ENCODE measurements around the gene CELF2.

CELF2 gene

DNA sequence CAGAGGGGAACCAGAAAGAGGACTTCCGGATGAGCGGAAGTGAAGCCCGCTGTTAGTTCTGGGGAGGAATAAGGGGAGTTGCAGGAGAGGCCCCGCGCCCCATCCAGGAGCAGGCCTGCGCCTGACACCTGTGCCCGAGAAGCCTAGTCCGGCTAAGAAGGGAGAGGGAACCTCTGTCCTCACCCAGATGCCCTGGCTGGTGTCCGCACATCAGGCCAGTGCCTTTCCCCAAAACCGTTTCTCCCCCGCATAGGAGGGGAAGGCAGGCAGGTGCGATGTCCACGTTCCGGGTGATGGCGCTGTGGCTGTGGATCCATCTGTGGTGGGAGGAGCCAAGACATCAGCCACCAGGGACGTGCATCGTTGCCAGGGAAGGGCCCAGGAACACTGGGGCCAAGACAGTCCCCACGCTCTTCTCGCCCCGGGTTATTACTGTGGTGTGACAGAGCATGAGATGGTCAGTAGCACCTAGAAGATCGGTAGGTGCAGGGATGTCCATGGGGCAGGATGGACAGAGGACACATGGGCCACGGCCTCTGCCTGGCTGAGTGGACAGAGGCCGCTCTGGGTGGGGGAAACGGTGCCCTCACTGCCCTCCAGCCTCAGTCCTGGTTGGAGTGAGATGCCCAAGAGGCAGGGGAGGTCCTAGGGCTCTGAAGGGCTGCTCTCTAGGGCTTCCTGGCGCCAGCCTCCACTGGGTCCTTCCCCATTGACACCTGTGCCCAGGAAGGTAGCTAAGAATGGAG lies 262.7 kb downstream of the CELF2 start:
- CTCF ChIA-PET: interaction anchor here (0.7 kb wide), 1 partner anchor 385 kb away, joined by 3 read pairs; no protein-coding TSS in a partner anchor
- Histone ChIP-seq H3K9me3 (ENCODE audit: control insufficient read depth, insufficient read depth, low read depth, low read length) (no peaks in the 10 kb centered on the region), H3K4me3 (ENCODE audit: low read depth, low read length) (no peak overlapping the region), H3K4me1 (ENCODE audit: control insufficient read depth, insufficient read depth, low read length) (no peaks in the 10 kb centered on the region), H3K36me3 (ENCODE audit: control insufficient read depth in 2 of 2, insufficient read depth in 1 of 2, low read length in 2 of 2) (peaks cover 0 to 22% of the 10 kb centered on the region in 2 experiments; a peak in 2 of 3 replicates), H3K27ac (ENCODE audit: extremely low read depth, low read depth, low read length) (no peak overlapping the region)
- TF ChIP-seq KLF9 (tag by site-specific recombination; IDR thresholded peaks at IDR 0.05; ENCODE audit: low read depth) (no peak), ZNF404 (tag by site-specific recombination; IDR thresholded peaks at IDR 0.05) (no peak), ZNF350 (tag by site-specific recombination; IDR thresholded peaks at IDR 0.05) (no peak), PRDM1 (tag by site-specific recombination; IDR thresholded peaks at IDR 0.05) (no peak)
- POLR2A ChIA-PET: no interaction called here

DNA sequence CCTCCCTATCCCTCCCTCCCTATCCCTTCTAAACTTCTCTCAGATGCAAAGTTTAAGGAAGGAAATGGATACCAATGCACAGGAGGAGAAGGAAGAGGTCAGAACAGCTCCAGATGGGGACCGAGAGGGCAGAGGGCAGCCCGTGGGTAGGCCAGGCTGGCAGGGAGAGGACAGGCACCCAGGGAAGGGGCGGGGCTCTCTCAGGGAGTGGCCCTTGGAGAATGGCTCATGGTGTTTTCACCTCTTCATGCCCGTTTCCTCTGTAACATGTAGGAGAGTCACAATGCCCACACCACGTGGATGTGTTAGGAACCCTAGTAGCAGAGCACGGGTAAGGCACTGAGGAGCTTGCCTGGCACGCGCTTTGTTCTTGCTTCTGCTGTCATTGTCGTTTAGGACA lies 264.5 kb downstream of the CELF2 start:
- CTCF ChIA-PET: interaction anchor here (0.6 kb wide), 1 partner anchor 749 kb away, joined by 3 read pairs; no protein-coding TSS in a partner anchor
- Histone ChIP-seq H3K4me1 (ENCODE audit: control insufficient read depth, insufficient read depth, low read length) (no peaks in the 10 kb centered on the region), H3K4me3 (ENCODE audit: low read depth, low read length) (no peak overlapping the region), H3K27ac (ENCODE audit: extremely low read depth, low read depth, low read length) (no peak overlapping the region), H3K36me3 (ENCODE audit: control insufficient read depth in 2 of 2, insufficient read depth in 1 of 2, low read length in 2 of 2) (peaks cover 0 to 22% of the 10 kb centered on the region in 2 experiments; a peak in 2 of 3 replicates), H3K9me3 (ENCODE audit: control insufficient read depth, insufficient read depth, low read depth, low read length) (no peaks in the 10 kb centered on the region)
- TF ChIP-seq ZIC2 (tag by site-specific recombination; IDR thresholded peaks at IDR 0.05) (no peak), ZNF555 (tag by site-specific recombination; conservative IDR thresholded peaks at IDR 0.05) (no peak), ZNF701 (tag by site-specific recombination; IDR thresholded peaks at IDR 0.05) (no peak), ZNF529 (tag by site-specific recombination; IDR thresholded peaks at IDR 0.05; ENCODE audit: insufficient replicate concordance) (no peak), GFI1B (tag by site-specific recombination; IDR thresholded peaks at IDR 0.05) (no peak), ZNF623 (tag by site-specific recombination; IDR thresholded peaks at IDR 0.05) (no peak), OVOL3 (tag by site-specific recombination; IDR thresholded peaks at IDR 0.05) (no peak), ZFP3 (tag by site-specific recombination; IDR thresholded peaks at IDR 0.05; ENCODE audit: low read depth) (no peak), ZNF391 (tag by site-specific recombination; IDR thresholded peaks at IDR 0.05; ENCODE audit: borderline replicate concordance, low read depth) (no peak)
- TF ChIP-seq, protein P1, sequence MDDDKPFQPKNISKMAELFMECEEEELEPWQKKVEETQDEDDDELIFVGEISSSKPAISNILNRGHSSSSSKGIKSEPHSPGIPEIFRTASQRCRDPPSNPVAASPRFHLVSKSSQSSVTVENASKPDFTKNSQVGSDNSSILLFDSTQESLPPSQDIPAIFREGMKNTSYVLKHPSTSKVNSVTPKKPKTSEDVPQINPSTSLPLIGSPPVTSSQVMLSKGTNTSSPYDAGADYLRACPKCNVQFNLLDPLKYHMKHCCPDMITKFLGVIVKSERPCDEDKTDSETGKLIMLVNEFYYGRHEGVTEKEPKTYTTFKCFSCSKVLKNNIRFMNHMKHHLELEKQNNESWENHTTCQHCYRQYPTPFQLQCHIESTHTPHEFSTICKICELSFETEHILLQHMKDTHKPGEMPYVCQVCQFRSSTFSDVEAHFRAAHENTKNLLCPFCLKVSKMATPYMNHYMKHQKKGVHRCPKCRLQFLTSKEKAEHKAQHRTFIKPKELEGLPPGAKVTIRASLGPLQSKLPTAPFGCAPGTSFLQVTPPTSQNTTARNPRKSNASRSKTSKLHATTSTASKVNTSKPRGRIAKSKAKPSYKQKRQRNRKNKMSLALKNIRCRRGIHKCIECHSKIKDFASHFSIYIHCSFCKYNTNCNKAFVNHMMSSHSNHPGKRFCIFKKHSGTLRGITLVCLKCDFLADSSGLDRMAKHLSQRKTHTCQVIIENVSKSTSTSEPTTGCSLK (tag by site-specific recombination; IDR thresholded peaks at IDR 0.05): no peak
- TF ChIP-seq, protein P2, sequence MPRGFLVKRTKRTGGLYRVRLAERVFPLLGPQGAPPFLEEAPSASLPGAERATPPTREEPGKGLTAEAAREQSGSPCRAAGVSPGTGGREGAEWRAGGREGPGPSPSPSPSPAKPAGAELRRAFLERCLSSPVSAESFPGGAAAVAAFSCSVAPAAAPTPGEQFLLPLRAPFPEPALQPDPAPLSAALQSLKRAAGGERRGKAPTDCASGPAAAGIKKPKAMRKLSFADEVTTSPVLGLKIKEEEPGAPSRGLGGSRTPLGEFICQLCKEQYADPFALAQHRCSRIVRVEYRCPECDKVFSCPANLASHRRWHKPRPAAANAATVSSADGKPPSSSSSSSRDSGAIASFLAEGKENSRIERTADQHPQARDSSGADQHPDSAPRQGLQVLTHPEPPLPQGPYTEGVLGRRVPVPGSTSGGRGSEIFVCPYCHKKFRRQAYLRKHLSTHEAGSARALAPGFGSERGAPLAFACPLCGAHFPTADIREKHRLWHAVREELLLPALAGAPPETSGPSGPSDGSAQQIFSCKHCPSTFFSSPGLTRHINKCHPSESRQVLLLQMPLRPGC (tag by site-specific recombination; IDR thresholded peaks at IDR 0.05): no peak
- TF ChIP-seq, protein P3, sequence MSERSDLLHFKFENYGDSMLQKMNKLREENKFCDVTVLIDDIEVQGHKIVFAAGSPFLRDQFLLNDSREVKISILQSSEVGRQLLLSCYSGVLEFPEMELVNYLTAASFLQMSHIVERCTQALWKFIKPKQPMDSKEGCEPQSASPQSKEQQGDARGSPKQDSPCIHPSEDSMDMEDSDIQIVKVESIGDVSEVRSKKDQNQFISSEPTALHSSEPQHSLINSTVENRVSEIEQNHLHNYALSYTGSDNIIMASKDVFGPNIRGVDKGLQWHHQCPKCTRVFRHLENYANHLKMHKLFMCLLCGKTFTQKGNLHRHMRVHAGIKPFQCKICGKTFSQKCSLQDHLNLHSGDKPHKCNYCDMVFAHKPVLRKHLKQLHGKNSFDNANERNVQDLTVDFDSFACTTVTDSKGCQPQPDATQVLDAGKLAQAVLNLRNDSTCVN (tag by site-specific recombination; optimal IDR thresholded peaks at IDR 0.05): no peak
- POLR2A ChIA-PET: no interaction called here

DNA sequence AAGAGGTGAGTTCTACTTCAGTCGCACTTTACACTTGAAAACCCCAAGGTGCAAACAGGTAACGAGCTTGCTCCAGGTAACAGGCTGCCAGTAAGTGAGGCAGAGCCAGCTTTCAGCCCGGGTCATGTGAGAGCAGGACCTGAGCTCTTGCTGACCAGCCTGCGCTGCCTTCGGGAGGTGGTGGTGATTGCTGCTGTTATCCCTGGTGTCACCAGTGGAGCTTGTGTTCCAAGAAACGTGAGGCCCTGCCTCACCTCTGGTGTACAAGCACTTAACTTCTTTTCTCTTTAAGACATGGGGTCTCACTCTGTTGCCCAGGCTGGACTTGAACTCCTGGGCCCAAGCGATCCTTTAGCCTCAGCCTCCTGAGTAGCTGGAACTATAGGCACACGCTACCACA lies 265.0 kb downstream of the CELF2 start:
- POLR2A ChIA-PET: no interaction called here
- Histone ChIP-seq H3K4me3 (ENCODE audit: low read depth, low read length) (no peak overlapping the region), H3K4me1 (ENCODE audit: control insufficient read depth, insufficient read depth, low read length) (no peaks in the 10 kb centered on the region), H3K27ac (ENCODE audit: extremely low read depth, low read depth, low read length) (no peak overlapping the region), H3K36me3 (ENCODE audit: control insufficient read depth in 2 of 2, insufficient read depth in 1 of 2, low read length in 2 of 2) (peaks cover 0 to 22% of the 10 kb centered on the region in 2 experiments; a peak in 2 of 3 replicates), H3K9me3 (ENCODE audit: control insufficient read depth, insufficient read depth, low read depth, low read length) (no peaks in the 10 kb centered on the region)
- TF ChIP-seq ZNF266 (tag by site-specific recombination; IDR thresholded peaks at IDR 0.05; ENCODE audit: low read depth): no peak
- no peak for TF ChIP-seq ZNF341 (tag by site-specific recombination; IDR thresholded peaks at IDR 0.05; ENCODE audit: low read depth)
- no peak for TF ChIP-seq ZNF311 (tag by site-specific recombination; IDR thresholded peaks at IDR 0.05; ENCODE audit: borderline replicate concordance)
- TF ChIP-seq, protein P4, sequence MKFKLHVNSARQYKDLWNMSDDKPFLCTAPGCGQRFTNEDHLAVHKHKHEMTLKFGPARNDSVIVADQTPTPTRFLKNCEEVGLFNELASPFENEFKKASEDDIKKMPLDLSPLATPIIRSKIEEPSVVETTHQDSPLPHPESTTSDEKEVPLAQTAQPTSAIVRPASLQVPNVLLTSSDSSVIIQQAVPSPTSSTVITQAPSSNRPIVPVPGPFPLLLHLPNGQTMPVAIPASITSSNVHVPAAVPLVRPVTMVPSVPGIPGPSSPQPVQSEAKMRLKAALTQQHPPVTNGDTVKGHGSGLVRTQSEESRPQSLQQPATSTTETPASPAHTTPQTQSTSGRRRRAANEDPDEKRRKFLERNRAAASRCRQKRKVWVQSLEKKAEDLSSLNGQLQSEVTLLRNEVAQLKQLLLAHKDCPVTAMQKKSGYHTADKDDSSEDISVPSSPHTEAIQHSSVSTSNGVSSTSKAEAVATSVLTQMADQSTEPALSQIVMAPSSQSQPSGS (tag by site-specific recombination; IDR thresholded peaks at IDR 0.05; ENCODE audit: low read depth): no peak
- no peak for TF ChIP-seq ZNF830 (tag by site-specific recombination; IDR thresholded peaks at IDR 0.05; ENCODE audit: low read depth)
- no peak for TF ChIP-seq ZNF623 (tag by site-specific recombination; IDR thresholded peaks at IDR 0.05)
- no peak for TF ChIP-seq ZBTB7A (tag by site-specific recombination; IDR thresholded peaks at IDR 0.05; ENCODE audit: low read depth)
- CTCF ChIA-PET: interaction anchor here (0.6 kb wide), 1 partner anchor 749 kb away, joined by 3 read pairs; no protein-coding TSS in a partner anchor
